HG03558 (cell line): ENCODE measurements around the gene NFATC4.
"Not testable (repeated sequence)": the region's sequence is repeated elsewhere in the genome, so short reads cannot be mapped to it uniquely, and the experiment has no call there.

Source experiments
- ATAC-seq: cut with Tn5 transposase; IDR thresholded peaks from one replicate; pipeline ENCODE4 v1.9.1; 2021; ENCODE audit warnings: moderate number of reproducible peaks; ENCODE audit not compliant: unreplicated experiment; ENCODE audit errors: extremely low read depth

The NFATC4 gene

GRCh38 chr14:24365600-24366412 lies 2.2 kb upstream of the NFATC4 start:
- ATAC-seq: no peak

DNA sequence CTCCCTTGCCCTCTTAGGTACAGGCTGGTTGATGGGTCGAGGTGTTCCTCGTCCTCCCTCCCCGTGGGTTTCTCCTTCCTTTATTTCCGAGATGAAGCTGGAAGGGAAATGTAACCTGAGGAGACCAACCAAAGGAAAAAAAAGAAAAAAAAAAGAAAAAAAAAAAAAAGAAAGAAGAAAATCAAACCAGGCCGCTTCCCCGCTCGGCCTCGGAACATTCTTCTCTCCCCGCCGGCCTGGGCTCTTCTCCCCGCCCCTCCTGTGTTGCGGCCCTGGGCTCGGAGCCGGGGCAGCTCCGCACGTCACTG lies 1.6 kb upstream of the NFATC4 start:
- no peak for ATAC-seq

GRCh38 chr14:24366721-24367513 lies 1.1 kb upstream of the NFATC4 start:
- ATAC-seq: no peak

DNA sequence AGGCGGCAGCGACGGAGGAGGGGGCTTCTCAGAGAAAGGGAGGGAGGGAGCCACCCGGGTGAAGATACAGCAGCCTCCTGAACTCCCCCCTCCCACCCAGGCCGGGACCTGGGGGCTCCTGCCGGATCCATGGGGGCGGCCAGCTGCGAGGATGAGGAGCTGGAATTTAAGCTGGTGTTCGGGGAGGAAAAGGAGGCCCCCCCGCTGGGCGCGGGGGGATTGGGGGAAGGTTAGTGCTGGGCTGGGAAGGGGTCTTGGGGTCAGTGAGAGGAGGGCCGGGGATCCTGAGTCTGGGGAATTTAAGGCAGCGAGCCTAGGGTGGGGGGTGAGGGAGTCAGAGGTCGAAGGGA lies 203 bp downstream of the NFATC4 start:
- ATAC-seq: no peak

DNA sequence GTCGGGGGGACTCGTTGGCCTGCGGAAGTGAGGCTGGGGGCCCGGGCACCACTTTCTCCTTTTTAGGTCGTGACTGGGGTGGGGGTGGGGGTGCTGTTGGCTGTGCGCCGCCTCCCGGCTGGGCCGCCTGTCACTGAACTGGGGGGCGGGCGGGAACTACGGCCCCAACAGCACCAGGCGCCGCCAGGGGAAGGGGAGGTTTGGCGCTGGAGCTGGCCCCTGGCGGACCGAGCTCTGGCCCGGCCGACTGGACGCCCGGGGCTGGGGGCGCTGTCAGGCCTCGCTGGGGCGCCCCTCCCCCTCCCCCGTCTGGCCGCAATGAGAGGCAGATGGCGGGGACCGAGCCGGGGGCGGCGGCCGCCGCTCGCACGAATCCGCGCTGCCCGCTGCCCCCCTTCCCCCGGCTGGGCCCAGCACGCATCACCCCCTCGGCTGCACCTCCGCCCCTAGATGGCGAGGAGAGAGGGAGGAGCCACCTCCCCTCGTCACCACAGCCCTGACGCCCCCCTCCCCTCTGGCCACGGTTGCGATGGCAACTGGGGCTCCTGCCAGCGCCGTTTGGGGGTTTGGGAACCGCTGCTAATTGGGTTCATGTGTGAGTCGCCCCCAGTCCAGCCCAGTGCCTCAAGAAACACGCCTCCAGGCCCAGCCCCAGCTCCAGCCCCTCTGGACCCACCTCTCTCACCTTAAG lies 723 bp downstream of the NFATC4 start:
- ATAC-seq: no peak

GRCh38 chr14:24369463-24369862 lies 1.5 kb downstream of the NFATC4 start:
- ATAC-seq: no peak

GRCh38 chr14:24369907-24370687 lies 2.1 kb downstream of the NFATC4 start:
- no peak for ATAC-seq

GRCh38 chr14:24370748-24371147 lies 2.8 kb downstream of the NFATC4 start:
- no peak for ATAC-seq

- ATAC-seq: not testable (repeated sequence)
Observed at GRCh38 chr14:24371605-24372004, 3.6 kb downstream of the NFATC4 start.

GRCh38 chr14:24372701-24373416 lies 4.9 kb downstream of the NFATC4 start:
- ATAC-seq: no peak

DNA sequence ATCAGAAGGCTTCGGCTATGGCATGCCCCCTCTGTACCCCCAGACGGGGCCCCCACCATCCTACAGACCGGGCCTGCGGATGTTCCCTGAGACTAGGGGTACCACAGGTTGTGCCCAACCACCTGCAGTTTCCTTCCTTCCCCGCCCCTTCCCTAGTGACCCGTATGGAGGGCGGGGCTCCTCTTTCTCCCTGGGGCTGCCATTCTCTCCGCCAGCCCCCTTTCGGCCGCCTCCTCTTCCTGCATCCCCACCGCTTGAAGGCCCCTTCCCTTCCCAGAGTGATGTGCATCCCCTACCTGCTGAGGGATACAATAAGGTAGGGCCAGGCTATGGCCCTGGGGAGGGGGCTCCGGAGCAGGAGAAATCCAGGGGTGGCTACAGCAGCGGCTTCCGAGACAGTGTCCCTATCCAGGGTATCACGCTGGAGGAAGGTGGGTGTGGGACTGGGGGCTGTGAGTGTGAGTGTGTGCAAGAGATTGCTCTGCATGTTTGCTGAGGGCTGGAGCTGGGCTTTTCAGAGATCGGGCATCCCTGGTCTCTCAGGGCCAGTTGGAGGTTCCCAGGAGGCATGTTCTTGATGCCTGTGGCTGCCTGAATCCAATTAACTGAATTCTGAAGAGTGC lies 8.6 kb downstream of the NFATC4 start:
- no peak for ATAC-seq

- no peak for ATAC-seq
Observed at GRCh38 chr14:24377126-24377525, 9.1 kb downstream of the NFATC4 start.

DNA sequence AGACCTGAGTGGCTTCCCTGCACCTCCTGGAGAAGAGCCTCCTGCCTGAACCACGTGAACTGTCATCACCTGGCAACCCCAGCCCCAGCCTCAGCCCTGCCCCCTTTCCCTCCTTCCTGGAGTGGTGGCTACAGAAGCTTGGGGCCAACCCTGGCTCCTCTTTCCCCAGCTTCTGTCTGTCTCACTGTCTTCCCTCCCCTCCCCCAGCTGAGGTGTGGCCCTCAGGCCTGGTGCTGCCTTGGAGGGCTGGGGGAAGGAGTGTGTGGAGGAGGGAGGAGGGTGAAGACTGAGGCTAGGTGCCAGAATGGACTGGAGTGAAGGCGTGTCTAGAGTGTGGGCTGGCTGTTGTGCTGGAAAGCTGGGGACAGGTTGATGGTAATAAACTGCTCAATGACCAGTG lies 9.7 kb downstream of the NFATC4 start:
- no peak for ATAC-seq

GRCh38 chr14:24378327-24378726 lies 10.3 kb downstream of the NFATC4 start:
- ATAC-seq: no peak

DNA sequence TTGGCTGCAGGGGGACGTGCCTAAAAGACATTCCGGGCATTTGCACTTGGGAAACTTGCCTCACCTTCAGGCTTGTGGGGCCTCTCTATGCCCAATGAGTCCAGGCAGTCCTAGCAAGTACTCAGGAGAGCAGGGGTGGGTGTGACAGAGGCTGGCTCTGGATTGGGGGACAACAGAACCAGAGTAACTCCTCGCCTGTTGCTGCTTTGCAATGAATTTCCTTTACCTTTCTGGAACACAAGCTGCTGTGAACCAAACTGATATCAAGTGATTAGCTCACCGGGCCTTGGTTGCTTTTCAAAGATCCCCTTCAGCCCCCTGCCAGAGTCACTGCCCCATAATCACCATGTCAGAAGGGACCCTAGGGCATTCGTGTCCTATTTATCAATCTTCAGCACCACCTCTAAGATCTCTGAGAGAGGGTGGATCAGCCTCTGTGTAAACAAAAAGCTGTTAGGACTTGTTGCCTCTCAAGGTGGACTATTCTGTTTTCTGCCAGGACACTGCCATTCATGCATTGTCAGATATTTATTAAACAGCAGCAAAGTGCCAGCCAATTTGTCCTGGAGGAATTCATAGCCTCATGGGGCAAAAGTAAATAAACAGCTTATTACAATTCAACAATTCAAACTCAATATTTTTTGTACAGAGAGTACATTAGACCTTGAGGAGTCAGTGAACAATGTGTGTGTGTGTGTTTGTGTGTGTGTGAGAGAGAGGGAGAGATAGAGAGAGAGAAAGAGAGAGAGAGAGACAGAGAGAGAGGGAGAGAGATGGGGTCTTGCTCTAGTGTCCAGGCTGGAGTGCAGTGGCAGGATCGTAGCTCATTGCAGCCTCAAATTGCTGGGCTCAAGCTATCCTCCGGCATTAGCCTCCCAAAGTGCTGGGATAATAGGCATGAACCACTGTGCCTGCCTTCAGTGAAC lies 11.3 kb downstream of the NFATC4 start:
- ATAC-seq: no peak

DNA sequence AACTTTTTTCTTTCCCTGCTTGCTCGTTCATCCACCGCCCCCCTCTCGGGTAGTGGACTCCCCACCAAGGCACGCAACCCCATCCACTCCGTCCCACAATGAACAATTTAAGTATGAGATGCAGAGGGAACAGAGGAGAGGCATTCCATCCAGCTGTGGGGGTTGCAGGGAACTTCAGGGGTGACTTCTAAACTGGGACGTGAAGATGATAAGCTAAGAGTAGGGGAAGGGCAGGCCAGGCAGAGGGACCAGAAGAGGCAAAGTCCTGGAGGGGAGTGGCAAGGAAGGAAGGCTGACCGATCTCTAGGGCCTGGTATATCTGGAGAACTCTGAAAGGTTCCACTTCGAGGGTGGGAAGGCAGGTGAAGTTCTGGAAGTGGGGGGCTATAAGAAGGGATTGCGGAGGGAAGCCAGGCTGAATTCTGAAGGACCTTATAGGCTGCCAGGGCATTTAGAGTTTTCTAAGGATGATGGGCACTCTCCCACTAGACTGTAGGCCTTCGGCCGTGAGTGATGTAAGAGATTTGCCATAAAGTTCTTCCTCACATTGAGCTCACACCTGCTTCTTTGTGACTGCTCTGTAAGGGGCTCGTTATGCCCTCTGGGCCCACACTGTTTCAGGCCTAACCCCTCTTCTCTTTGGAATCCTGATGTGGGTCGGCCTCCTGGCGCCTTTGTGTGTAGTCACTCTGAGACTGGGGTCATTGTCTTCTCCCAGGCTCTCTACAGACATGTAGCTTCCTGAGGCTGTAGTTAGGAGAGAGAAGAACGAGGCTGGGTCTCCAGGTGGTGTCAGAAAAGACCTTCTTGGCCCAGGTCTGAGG lies 12.1 kb downstream of the NFATC4 start:
- no peak for ATAC-seq

- no peak for ATAC-seq
Observed at GRCh38 chr14:24381363-24382063, 13.5 kb downstream of the NFATC4 start.
